OCI-LY7 (cell line): ENCODE data around the gene SLC29A3. TPM values are rescaled to one million over a fixed set of nuclear protein-coding genes. Genes with fewer than 3 reads are reported as not detected.
A peak's percentile ranks its signal among the peaks of the same experiment; 100 is the strongest.

ENCODE experiments used
- BruUV-seq: library from RNA; stranded (reverse); fragments of 400-500 nt; replicated peaks from 2 replicates; lab custom pipeline; 2021; lab: Mats Ljungman, UMichigan
- CTCF ChIA-PET: fragments of 300-600 bp; sonication (Branson Sonifier 250); formaldehyde crosslinking; loops from one replicate; lab custom pipeline; 2022; ENCODE audit warnings: antibody characterized with exemption; ENCODE audit not compliant: unreplicated experiment; lab: Charles Lee
- POLR2A ChIA-PET: fragments of 300-600 bp; sonication (Branson Sonifier 250); formaldehyde crosslinking; loops from one replicate; lab custom pipeline; 2022; ENCODE audit warnings: antibody characterized with exemption; lab: Charles Lee
- DNase-seq: peaks from one replicate; pipeline ENCODE4 v3.0.0-alpha.2; 2015; ENCODE audit warnings: low spot score
- H2AFZ ChIP-seq: fragments of 200-600 bp; sonication (generic), shearing (Covaris generic); 2 replicates; pipeline ENCODE4 v1.6.1; 2014; ENCODE audit warnings: mild to moderate bottlenecking, antibody characterized with exemption, low read length, moderate library complexity
- H3K27ac ChIP-seq: fragments of 200-600 bp; sonication (generic); 2 replicates; pipeline ENCODE4 v1.5.1; 2014; ENCODE audit warnings: mixed run types, low read depth, mild to moderate bottlenecking, moderate library complexity, low read length, inconsistent platforms; ENCODE audit not compliant: poor library complexity, severe bottlenecking
- H3K36me3 ChIP-seq: fragments of 200-600 bp; sonication (generic); 2 replicates; pipeline ENCODE4 v1.6.1; 2014; ENCODE audit warnings: mild to moderate bottlenecking, antibody characterized with exemption, low read length, moderate library complexity, mixed read lengths; ENCODE audit not compliant: insufficient read depth
- H3K4me1 ChIP-seq: fragments of 200-600 bp; sonication (generic); 2 replicates; pipeline ENCODE4 v1.5.1; 2014; ENCODE audit warnings: mild to moderate bottlenecking, low read length; ENCODE audit not compliant: insufficient read depth, poor library complexity, severe bottlenecking
- H3K4me2 ChIP-seq: fragments of 200-600 bp; sonication (generic); 2 replicates; pipeline ENCODE4 v1.6.1; 2014; ENCODE audit warnings: mild to moderate bottlenecking, low read length
- H3K4me3 ChIP-seq: fragments of 200-600 bp; sonication (generic); 2 replicates; pipeline ENCODE4 v1.5.1; 2014; ENCODE audit warnings: mild to moderate bottlenecking, low read depth, low read length; ENCODE audit not compliant: poor library complexity, severe bottlenecking
- H3K79me2 ChIP-seq: fragments of 200-600 bp; sonication (generic); 2 replicates; pipeline ENCODE4 v1.6.1; 2016; ENCODE audit warnings: low read depth, mild to moderate bottlenecking, low read length, moderate library complexity, mixed read lengths; ENCODE audit not compliant: insufficient read depth
- H3K9me2 ChIP-seq: fragments of 200-600 bp; sonication (generic); 2 replicates; pipeline ENCODE4 v1.6.1; 2016; ENCODE audit warnings: mild to moderate bottlenecking, low read length, mixed read lengths; ENCODE audit not compliant: insufficient read depth
- H3K9me3 ChIP-seq: fragments of 200-600 bp; sonication (generic); 2 replicates; pipeline ENCODE4 v1.6.1; 2014; ENCODE audit warnings: mild to moderate bottlenecking, mixed run types, low read length, mixed read lengths
- H4K20me1 ChIP-seq: fragments of 200-600 bp; sonication (generic); 2 replicates; pipeline ENCODE4 v1.6.1; 2014; ENCODE audit warnings: mild to moderate bottlenecking, antibody characterized with exemption, low read length, moderate library complexity, mixed read lengths; ENCODE audit not compliant: insufficient read depth
- EZH2phosphoT487 ChIP-seq: fragments of 200-600 bp; sonication (generic); IDR thresholded peaks from 2 replicates; pipeline ENCODE4 v1.6.1; 2018; ENCODE audit warnings: low read depth, borderline replicate concordance, mild to moderate bottlenecking, mixed run types, antibody characterized with exemption, low read length, moderate library complexity, mixed read lengths
- intact Hi-C: fragments of 100-400 bp; cut with micrococcal nuclease; formaldehyde crosslinking; loops from one replicate; pipeline ENCODE4 v1.10.0; 2022; ENCODE audit not compliant: unreplicated experiment
- total RNA-seq, 2 experiments: library from RNA; depleted of rRNA in 1 of 2; stranded (reverse); fragments of >200 nt in 1 of 2; shearing (Covaris generic) in 1 of 2; gene quantifications; 2 replicates each; pipeline ENCODE4 v1.2.3, GENCODE V29; 2014 to 2022
- TF ChIP-seq, protein P1 (sequence below): fragments of 200-600 bp; sonication (generic); conservative IDR thresholded peaks from 2 replicates; pipeline ENCODE4 v1.5.1; 2014; ENCODE audit warnings: mild to moderate bottlenecking, antibody characterized with exemption, low read length, moderate library complexity, mixed read lengths

Gene SLC29A3
- total RNA-seq, 2 experiments from 2014 or later: 1.7 to 8.2 TPM

DNA sequence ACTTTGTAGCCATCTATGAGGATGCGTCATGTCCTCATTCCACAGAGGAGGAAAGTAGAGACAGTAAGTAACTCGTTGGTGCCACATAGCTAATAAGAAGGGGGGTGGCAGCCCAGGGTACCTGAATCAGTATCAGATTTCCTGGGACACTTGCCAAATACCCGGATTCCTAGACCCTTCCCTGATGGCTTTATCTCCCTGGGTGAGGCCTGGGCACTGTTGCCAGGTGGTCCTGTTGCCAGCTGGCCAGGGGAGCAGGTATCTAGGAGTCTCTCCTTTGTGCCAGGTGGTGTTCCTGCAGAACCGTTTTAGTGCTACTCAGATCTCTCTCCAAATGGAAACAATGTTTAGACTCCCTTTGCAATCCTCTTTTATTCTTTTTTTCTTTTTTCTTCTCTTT is 12.7 kb downstream of the SLC29A3 start:
- BruUV-seq: TSS peak; percentile 37
- no peaks in the 10 kb centered on the region for H3K9me3 ChIP-seq
- no peaks in the 10 kb centered on the region for H3K79me2 ChIP-seq
- intact Hi-C loops: no loop called here
- no peaks in the 10 kb centered on the region for H3K36me3 ChIP-seq
- H4K20me1 ChIP-seq: no peaks in the 10 kb centered on the region
- H2AFZ ChIP-seq: no peak overlapping the region
- H3K9me2 ChIP-seq: no peaks in the 10 kb centered on the region
- POLR2A ChIA-PET: interaction anchor here (1.5 kb wide), 1 partner anchor 45 kb away, joined by 3 read pairs; no protein-coding TSS in a partner anchor
- H3K4me1 ChIP-seq: peaks cover 5% of the 10 kb centered on the region
- H3K27ac ChIP-seq: no peak overlapping the region
- no peak overlapping the region for H3K4me3 ChIP-seq
- CTCF ChIA-PET: interaction anchor here (0.7 kb wide), 1 partner anchor 12 kb away, joined by 3 read pairs; no protein-coding TSS in a partner anchor
- H3K4me2 ChIP-seq: no peak overlapping the region
- no peak for TF ChIP-seq EZH2phosphoT487
- TF ChIP-seq, protein P1, sequence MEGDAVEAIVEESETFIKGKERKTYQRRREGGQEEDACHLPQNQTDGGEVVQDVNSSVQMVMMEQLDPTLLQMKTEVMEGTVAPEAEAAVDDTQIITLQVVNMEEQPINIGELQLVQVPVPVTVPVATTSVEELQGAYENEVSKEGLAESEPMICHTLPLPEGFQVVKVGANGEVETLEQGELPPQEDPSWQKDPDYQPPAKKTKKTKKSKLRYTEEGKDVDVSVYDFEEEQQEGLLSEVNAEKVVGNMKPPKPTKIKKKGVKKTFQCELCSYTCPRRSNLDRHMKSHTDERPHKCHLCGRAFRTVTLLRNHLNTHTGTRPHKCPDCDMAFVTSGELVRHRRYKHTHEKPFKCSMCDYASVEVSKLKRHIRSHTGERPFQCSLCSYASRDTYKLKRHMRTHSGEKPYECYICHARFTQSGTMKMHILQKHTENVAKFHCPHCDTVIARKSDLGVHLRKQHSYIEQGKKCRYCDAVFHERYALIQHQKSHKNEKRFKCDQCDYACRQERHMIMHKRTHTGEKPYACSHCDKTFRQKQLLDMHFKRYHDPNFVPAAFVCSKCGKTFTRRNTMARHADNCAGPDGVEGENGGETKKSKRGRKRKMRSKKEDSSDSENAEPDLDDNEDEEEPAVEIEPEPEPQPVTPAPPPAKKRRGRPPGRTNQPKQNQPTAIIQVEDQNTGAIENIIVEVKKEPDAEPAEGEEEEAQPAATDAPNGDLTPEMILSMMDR: no peak
- DNase-seq: no peak

DNA sequence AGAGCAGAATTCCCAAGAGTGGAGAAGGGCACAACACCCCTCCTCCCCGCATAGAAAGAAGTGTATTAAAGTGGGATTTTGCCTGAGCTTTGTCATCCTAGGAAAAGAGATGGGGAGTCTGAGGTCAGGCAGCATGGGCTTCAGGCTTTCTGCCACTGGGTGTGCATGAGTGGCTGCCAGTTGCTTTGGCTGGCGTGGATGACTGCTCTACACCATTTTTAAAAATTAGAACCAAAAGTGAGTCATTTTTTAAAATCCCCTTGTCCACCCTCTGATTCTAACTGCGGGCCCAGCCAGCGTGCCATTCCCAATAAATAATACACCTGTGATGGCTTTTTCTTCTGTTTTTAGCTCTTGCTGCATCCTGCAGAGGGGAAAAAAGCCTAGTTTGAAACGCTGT is 13.4 kb downstream of the SLC29A3 start:
- Histone ChIP-seq H3K4me3 (no peak overlapping the region), H3K9me2 (no peaks in the 10 kb centered on the region), H3K36me3 (no peaks in the 10 kb centered on the region), H3K9me3 (no peaks in the 10 kb centered on the region), H3K27ac (no peak overlapping the region), H4K20me1 (no peaks in the 10 kb centered on the region), H3K4me2 (no peak overlapping the region), H3K4me1 (peaks cover 5% of the 10 kb centered on the region), H3K79me2 (no peaks in the 10 kb centered on the region), H2AFZ (no peak overlapping the region)
- DNase-seq: no peak
- no peak for TF ChIP-seq EZH2phosphoT487
- TF ChIP-seq, protein P1: no peak
- intact Hi-C loops: no loop called here
- POLR2A ChIA-PET: no interaction called here
- no TSS peak for BruUV-seq
- CTCF ChIA-PET: no interaction called here

DNA sequence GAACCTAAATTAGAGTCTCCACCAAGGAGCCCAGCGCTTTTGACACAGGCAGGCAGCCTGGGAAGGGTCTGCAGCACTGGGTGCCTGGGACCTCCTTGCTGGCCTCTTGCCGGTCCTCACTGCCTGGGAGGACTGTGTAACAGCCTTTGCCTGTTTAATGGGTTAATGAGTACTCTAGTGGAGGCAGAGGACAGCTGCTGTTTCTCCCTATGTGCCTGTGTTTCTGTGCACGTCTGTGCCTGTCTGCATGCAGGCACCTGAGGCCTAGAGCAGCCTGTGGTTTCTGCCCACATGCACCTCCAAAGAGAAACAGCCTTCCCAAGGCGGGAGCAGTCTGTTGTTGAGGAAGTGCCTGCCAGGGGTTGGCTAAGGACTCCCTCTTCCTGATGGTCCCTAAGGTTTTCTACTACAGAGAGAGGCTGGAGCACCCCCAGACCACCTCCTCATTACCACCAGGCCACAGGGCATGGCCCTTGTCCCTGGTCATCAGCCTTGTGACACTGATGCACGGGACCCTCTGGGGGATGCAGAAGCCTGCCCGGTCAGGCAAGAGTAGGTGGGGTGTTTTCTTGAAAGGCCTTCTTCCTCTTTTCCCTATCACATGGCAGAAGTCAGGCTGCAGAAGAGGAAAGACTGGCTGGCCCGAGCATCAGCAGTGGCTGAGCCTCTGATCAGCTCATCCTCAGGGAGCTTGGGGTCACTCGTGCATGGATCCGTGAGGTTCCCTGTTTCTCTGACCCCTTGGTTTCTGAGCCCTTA is 14.2 kb downstream of the SLC29A3 start:
- Histone ChIP-seq H3K4me2 (no peak overlapping the region), H3K4me3 (no peak overlapping the region), H3K27ac (no peak overlapping the region), H3K79me2 (no peaks in the 10 kb centered on the region), H4K20me1 (no peaks in the 10 kb centered on the region), H3K9me3 (no peaks in the 10 kb centered on the region), H2AFZ (no peak overlapping the region), H3K36me3 (no peaks in the 10 kb centered on the region), H3K9me2 (no peaks in the 10 kb centered on the region), H3K4me1 (peaks cover 5% of the 10 kb centered on the region)
- POLR2A ChIA-PET: no interaction called here
- BruUV-seq: no TSS peak
- DNase-seq: no peak
- intact Hi-C loops: no loop called here
- TF ChIP-seq, protein P1: no peak
- TF ChIP-seq EZH2phosphoT487: no peak
- CTCF ChIA-PET: no interaction called here
